Measurements from ENCODE around the gene MINDY4. TPM values are rescaled to one million over a fixed set of nuclear protein-coding genes. Genes with fewer than 3 reads are reported as not detected.

Gene MINDY4
- total and polyA plus RNA-seq, 2 of the 8 experiments (the other 6 are each of a cell fraction or from before 2014, with no cell fraction given): 1.3 to 3.6 TPM

DNA sequence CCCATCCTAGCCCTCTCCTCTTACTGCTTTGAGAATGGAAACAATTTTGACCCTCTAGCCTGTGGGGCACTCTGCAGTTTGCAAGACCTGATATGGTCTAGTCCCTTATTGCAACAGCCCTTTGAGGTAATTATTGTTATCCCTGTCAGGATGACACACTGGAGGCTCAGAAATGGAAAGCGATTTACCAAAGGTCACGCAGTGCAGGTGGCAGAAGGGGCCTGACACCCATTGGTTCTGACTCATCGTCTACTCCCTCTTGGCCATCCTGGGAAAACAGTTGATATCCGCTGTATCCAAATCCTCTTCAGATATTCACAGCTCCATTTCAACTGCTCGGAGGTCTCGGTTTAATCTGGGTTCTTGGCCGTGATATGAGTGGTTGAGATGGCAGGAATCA lies 95.7 kb downstream of the MINDY4 start:
- Histone ChIP-seq H4K8ac (ENCODE audit: extremely low read depth, insufficient read depth, low read length) (no peak overlapping the region), H3K23ac (ENCODE audit: insufficient read length) (no peak overlapping the region), H2BK15ac (ENCODE audit: low read length) (no peak overlapping the region), H3K9me3 (ENCODE audit: insufficient read depth in 2 of 2, low read depth in 1 of 2, low read length in 1 of 2) (no peaks in the 10 kb centered on the region), H3K4me3 (ENCODE audit: extremely low read depth in 1 of 4, insufficient read depth in 2 of 4, low read depth in 3 of 4, low read length in 4 of 4) (no peak overlapping the region), H3K9ac (replicated peaks in 1 of 4; ENCODE audit: extremely low read depth in 1 of 4, low read depth in 3 of 4, low read length in 3 of 4) (no peak overlapping the region; a peak in 1 of 7 replicates), H2BK120ac (replicated peaks; ENCODE audit: low read depth, low read length) (no peak overlapping the region), H4K5ac (ENCODE audit: insufficient read length, low read depth, low read length) (no peak overlapping the region), H3K56ac (replicated peaks; ENCODE audit: insufficient read length, low read depth, low read length) (no peak overlapping the region), H3K23me2 (ENCODE audit: low read depth, low read length) (no peaks in the 10 kb centered on the region), H3K18ac (ENCODE audit: extremely low read depth, low read length) (no peak overlapping the region), H3K79me2 (ENCODE audit: control insufficient read depth in 1 of 2, insufficient read depth in 2 of 2, low read length in 2 of 2) (no peaks in the 10 kb centered on the region), H2AFZ (ENCODE audit: low read length) (no peak overlapping the region), H3K14ac (ENCODE audit: insufficient read length) (no peak overlapping the region), H3K4me1 (replicated peaks in 1 of 4; ENCODE audit: control insufficient read depth in 3 of 4, insufficient read depth in 4 of 4, low read length in 3 of 4) (no peaks in the 10 kb centered on the region), H3K36me3 (ENCODE audit: control insufficient read depth in 2 of 4, insufficient read depth in 4 of 4, low read length in 3 of 4) (no peaks in the 10 kb centered on the region), H3K4ac (replicated peaks; ENCODE audit: insufficient read length, low read depth, low read length) (no peak overlapping the region), H3K79me1 (ENCODE audit: low read depth, low read length) (no peaks in the 10 kb centered on the region), H2AK5ac (ENCODE audit: low read depth, low read length) (no peak overlapping the region), H4K20me1 (replicated peaks in 1 of 2; ENCODE audit: control insufficient read depth in 1 of 2, insufficient read depth in 2 of 2, low read length in 2 of 2) (no peaks in the 10 kb centered on the region), H2BK20ac (ENCODE audit: low read length) (no peak overlapping the region), H3K27me3 (replicated peaks in 1 of 4; ENCODE audit: control insufficient read depth in 3 of 4, extremely low read depth in 1 of 4, insufficient read depth in 3 of 4, low read length in 3 of 4) (no peaks in the 10 kb centered on the region), H3K4me2 (ENCODE audit: insufficient read depth in 1 of 2, low read depth in 2 of 2, low read length in 2 of 2) (no peak overlapping the region), H2BK5ac (ENCODE audit: low read depth, low read length) (no peak overlapping the region), H2BK12ac (ENCODE audit: low read depth, low read length) (no peak overlapping the region), H4K91ac (replicated peaks; ENCODE audit: insufficient read length, low read length) (no peak overlapping the region), H3K27ac (ENCODE audit: low read depth, low read length) (no peak overlapping the region)
- WGBS, 2 experiments (ENCODE audit: extremely low coverage in 1 of 2, insufficient coverage in 1 of 2, insufficient read length in 1 of 2, insufficient replicate concordance in 2 of 2, low coverage in 1 of 2, low lambda C conversion rate in 2 of 2, missing lambda C conversion rate in 1 of 2): 92% methylated on average over 7 of the region's 7 CpGs; no CpG with 5 or more reads in 1 of the 2 experiments
- ChIA-PET CTCF (ENCODE audit: partially characterized antibody) (interaction anchor here (1.2 to 1.9 kb wide), 3 partner anchors 18 to 41 kb away, joined by 3 to 4 read pairs (median 3); no protein-coding TSS in a partner anchor), POLR2A (ENCODE audit: partially characterized antibody) (no interaction called here)
- no peak for FAIRE-seq
- no peak for TF ChIP-seq TAF1 (IDR thresholded peaks at IDR 0.05; ENCODE audit: low read depth, low read length)
- TF ChIP-seq NRF1 (IDR thresholded peaks at IDR 0.05; ENCODE audit: low read depth, low read length): no peak
- no peak for DNase-seq (ENCODE audit: low read depth in 1 of 2, low spot score in 2 of 2)

All from H1 (cell line).